GM23338 (cell line): ENCODE results near the gene DDIT3. TPM values are rescaled to one million over a fixed set of nuclear protein-coding genes. Genes with fewer than 3 reads are reported as not detected.

Source experiments
- ATAC-seq: fragments of 200-7000 bp; cut with Tn5 transposase; 3 replicates; pipeline ENCODE4 v1.9.1; 2020
- DNase-seq: peaks from one replicate; pipeline ENCODE4 v3.0.0-alpha.2; 2015; ENCODE audit warnings: low spot score
- H2AFZ ChIP-seq: fragments of 200-600 bp; sonication (generic); 2 replicates; pipeline ENCODE4 v1.8.0; 2016; ENCODE audit warnings: antibody characterized with exemption, mild to moderate bottlenecking, moderate library complexity
- H3F3A ChIP-seq: fragments of 200-600 bp; sonication (generic); replicated peaks from 2 replicates; pipeline ENCODE4 v1.8.0; 2017; ENCODE audit warnings: antibody characterized with exemption, mixed run types, low read depth
- H3K27ac ChIP-seq: fragments of 200-600 bp; sonication (generic); 2 replicates; pipeline ENCODE4 v1.6.1; 2016; ENCODE audit warnings: low read depth
- H3K27me3 ChIP-seq: fragments of 200-600 bp; sonication (generic); 2 replicates; pipeline ENCODE4 v1.8.0; 2016; ENCODE audit warnings: mild to moderate bottlenecking, mixed run types, moderate library complexity; ENCODE audit not compliant: insufficient read depth
- H3K36me3 ChIP-seq: fragments of 200-600 bp; sonication (generic); 2 replicates; pipeline ENCODE4 v1.8.0; 2016; ENCODE audit warnings: mild to moderate bottlenecking; ENCODE audit not compliant: insufficient read depth
- H3K4me1 ChIP-seq: fragments of 200-600 bp; sonication (generic); 2 replicates; pipeline ENCODE4 v1.8.0; 2016; ENCODE audit warnings: mild to moderate bottlenecking, moderate library complexity; ENCODE audit not compliant: insufficient read depth
- H3K4me2 ChIP-seq: fragments of 200-600 bp; sonication (generic); 2 replicates; pipeline ENCODE4 v1.7.1; 2017; ENCODE audit warnings: mixed run types
- H3K4me3 ChIP-seq: fragments of 200-600 bp; sonication (generic); 2 replicates; pipeline ENCODE4 v1.6.1; 2016; ENCODE audit warnings: mixed run types
- H3K79me2 ChIP-seq: fragments of 200-600 bp; sonication (generic); replicated peaks from 2 replicates; pipeline ENCODE4 v1.8.0; 2017; ENCODE audit warnings: mild to moderate bottlenecking; ENCODE audit not compliant: insufficient read depth
- H3K9me2 ChIP-seq: fragments of 200-600 bp; sonication (generic); 2 replicates; pipeline ENCODE4 v1.8.0; 2017; ENCODE audit not compliant: insufficient read depth
- H4K20me1 ChIP-seq: fragments of 200-600 bp; sonication (generic); replicated peaks from 2 replicates; pipeline ENCODE4 v1.8.0; 2017; ENCODE audit warnings: mild to moderate bottlenecking; ENCODE audit not compliant: insufficient read depth
- H3K27ac Mint-ChIP-seq: 2 replicates; pipeline ENCODE4 v1.8.0; 2020; ENCODE audit warnings: inconsistent platforms, mild to moderate bottlenecking, moderate library complexity, mixed read lengths
- H3K27me3 Mint-ChIP-seq: 3 replicates; pipeline ENCODE4 v1.8.0; 2022; ENCODE audit warnings: low read depth, mild to moderate bottlenecking, moderate library complexity, mixed read lengths, inconsistent platforms; ENCODE audit not compliant: insufficient read depth, poor library complexity
- H3K36me3 Mint-ChIP-seq: 3 replicates; pipeline ENCODE4 v1.8.0; 2021; ENCODE audit warnings: low read depth, mild to moderate bottlenecking, inconsistent platforms, moderate library complexity, mixed read lengths
- H3K4me1 Mint-ChIP-seq: 3 replicates; pipeline ENCODE4 v1.8.0; 2020; ENCODE audit warnings: mild to moderate bottlenecking, inconsistent platforms, mixed read lengths
- H3K4me3 Mint-ChIP-seq: 3 replicates; pipeline ENCODE4 v1.8.0; 2021; ENCODE audit warnings: moderate library complexity, mild to moderate bottlenecking, inconsistent platforms, mixed read lengths
- H3K9me3 Mint-ChIP-seq: 3 replicates; pipeline ENCODE4 v1.8.0; 2020; ENCODE audit warnings: moderate library complexity, mild to moderate bottlenecking, inconsistent platforms, mixed read lengths
- CREB1 ChIP-seq: fragments of 250-450 bp; sonication (Bioruptor Pico); IDR thresholded peaks from 2 replicates; pipeline ENCODE4 v1.5.0; 2020; ENCODE audit warnings: low read depth, mild to moderate bottlenecking, moderate library complexity
- EZH2 ChIP-seq: fragments of 200-600 bp; sonication (generic); IDR thresholded peaks from one replicate; pipeline ENCODE4 v1.8.0; 2017; ENCODE audit warnings: antibody characterized with exemption, mild to moderate bottlenecking, low read depth; ENCODE audit not compliant: unreplicated experiment
- EZH2phosphoT487 ChIP-seq: fragments of 200-600 bp; sonication (generic); IDR thresholded peaks from one replicate; pipeline ENCODE4 v1.8.1; 2018; ENCODE audit warnings: antibody characterized with exemption; ENCODE audit not compliant: unreplicated experiment
- JUNB ChIP-seq: IDR thresholded peaks from one replicate; pipeline ENCODE4 v1.6.1; 2016; ENCODE audit warnings: antibody characterized with exemption; ENCODE audit not compliant: unreplicated experiment
- NANOG ChIP-seq: IDR thresholded peaks from 2 replicates; pipeline ENCODE4 v1.6.1; 2016; ENCODE audit warnings: antibody characterized with exemption, borderline replicate concordance
- POLR2AphosphoS5 ChIP-seq: IDR thresholded peaks from 2 replicates; pipeline ENCODE4 v1.6.1; 2016; ENCODE audit warnings: antibody characterized with exemption, low read depth
- STAT1 ChIP-seq: IDR thresholded peaks from one replicate; pipeline ENCODE4 v1.6.1; 2016; ENCODE audit warnings: antibody characterized with exemption; ENCODE audit not compliant: unreplicated experiment
- ZNF114 ChIP-seq: fragments of 250-450 bp; sonication (Bioruptor Pico); IDR thresholded peaks from 2 replicates; pipeline ENCODE4 v1.5.0; 2020; ENCODE audit warnings: mild to moderate bottlenecking, moderate library complexity
- ZNF331 ChIP-seq: fragments of 250-450 bp; sonication (Bioruptor Pico); IDR thresholded peaks from 2 replicates; pipeline ENCODE4 v1.5.0; 2020; ENCODE audit warnings: low read depth, mild to moderate bottlenecking, moderate library complexity
- polyA plus RNA-seq: library from polyadenylated mRNA; unstranded; fragments of >200 nt; fragmentation: Nextera tagmentation; extraction: Ambion mirVana; gene quantifications from 2 replicates; pipeline ENCODE4 v1.2.1, GENCODE V29; 2016
- total RNA-seq: library from RNA; depleted of rRNA; stranded (reverse); fragments of >200 nt; shearing (Covaris generic); gene quantifications from 2 replicates; pipeline ENCODE4 v1.2.3, GENCODE V29; 2014
- TF ChIP-seq, protein P1 (sequence below): IDR thresholded peaks from one replicate; pipeline ENCODE4 v1.6.1; 2018; ENCODE audit warnings: antibody characterized with exemption; ENCODE audit not compliant: unreplicated experiment
- TF ChIP-seq, protein P2 (sequence below), 2 experiments: fragments of 200-600 bp in 1 of 2; sonication (generic) in 1 of 2; conservative IDR thresholded peaks; 2 replicates each; pipeline versions ENCODE4 v1.5.1 to v1.6.1; 2016 to 2017; ENCODE audit warnings: antibody characterized with exemption in 2 of 2, low read depth in 2 of 2, mild to moderate bottlenecking in 2 of 2, moderate library complexity in 1 of 2
- TF ChIP-seq, protein P3 (sequence below): IDR thresholded peaks from 2 replicates; pipeline ENCODE4 v1.6.1; 2016; ENCODE audit warnings: antibody characterized with exemption
- TF ChIP-seq, protein P4 (sequence below): fragments of 250-450 bp; sonication (Bioruptor Pico); IDR thresholded peaks from 2 replicates; pipeline ENCODE4 v1.5.0; 2020; ENCODE audit warnings: mild to moderate bottlenecking, moderate library complexity

DDIT3 gene
- total and polyA plus RNA-seq, 2 experiments from 2014 or later: 3.9 to 12.5 TPM

DNA sequence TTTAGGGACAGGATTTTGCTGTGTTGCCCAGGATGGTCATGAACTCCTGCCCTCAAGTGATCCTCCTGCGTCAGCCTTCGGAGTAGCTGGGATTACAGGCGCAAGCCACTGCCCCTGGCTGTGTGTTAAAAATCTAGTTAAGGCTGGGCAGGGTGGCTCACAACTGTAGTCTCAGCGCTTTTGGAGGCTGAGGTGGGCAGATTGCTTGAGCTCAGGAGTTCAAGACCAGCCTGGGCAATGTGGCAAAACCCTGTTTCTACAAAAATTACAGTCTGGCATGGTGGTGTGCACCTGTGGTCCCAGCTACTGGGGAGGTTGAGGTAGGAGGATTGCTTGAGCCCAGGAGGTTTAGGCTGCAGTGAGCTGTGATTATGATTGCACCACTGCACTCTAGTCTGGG, 9.2 kb downstream of the DDIT3 start:
- Histone ChIP-seq H3K4me2 (no peak overlapping the region), H3K4me3 (no peak overlapping the region), H4K20me1 (peaks cover 33% of the 10 kb centered on the region), H2AFZ (no peak overlapping the region), H3K27ac (no peak overlapping the region), H3K36me3 (peaks cover 83% of the 10 kb centered on the region), H3K79me2 (0 out of 2 replicates have a peak, but pooled peaks cover 14% of the 10 kb centered on the region), H3F3A (peaks cover 46% of the 10 kb centered on the region), H3K4me1 (no peaks in the 10 kb centered on the region), H3K27me3 (no peaks in the 10 kb centered on the region), H3K9me2 (no peaks in the 10 kb centered on the region)
- no peak overlapping the region for H3K4me3 Mint-ChIP-seq
- TF ChIP-seq, protein P1, sequence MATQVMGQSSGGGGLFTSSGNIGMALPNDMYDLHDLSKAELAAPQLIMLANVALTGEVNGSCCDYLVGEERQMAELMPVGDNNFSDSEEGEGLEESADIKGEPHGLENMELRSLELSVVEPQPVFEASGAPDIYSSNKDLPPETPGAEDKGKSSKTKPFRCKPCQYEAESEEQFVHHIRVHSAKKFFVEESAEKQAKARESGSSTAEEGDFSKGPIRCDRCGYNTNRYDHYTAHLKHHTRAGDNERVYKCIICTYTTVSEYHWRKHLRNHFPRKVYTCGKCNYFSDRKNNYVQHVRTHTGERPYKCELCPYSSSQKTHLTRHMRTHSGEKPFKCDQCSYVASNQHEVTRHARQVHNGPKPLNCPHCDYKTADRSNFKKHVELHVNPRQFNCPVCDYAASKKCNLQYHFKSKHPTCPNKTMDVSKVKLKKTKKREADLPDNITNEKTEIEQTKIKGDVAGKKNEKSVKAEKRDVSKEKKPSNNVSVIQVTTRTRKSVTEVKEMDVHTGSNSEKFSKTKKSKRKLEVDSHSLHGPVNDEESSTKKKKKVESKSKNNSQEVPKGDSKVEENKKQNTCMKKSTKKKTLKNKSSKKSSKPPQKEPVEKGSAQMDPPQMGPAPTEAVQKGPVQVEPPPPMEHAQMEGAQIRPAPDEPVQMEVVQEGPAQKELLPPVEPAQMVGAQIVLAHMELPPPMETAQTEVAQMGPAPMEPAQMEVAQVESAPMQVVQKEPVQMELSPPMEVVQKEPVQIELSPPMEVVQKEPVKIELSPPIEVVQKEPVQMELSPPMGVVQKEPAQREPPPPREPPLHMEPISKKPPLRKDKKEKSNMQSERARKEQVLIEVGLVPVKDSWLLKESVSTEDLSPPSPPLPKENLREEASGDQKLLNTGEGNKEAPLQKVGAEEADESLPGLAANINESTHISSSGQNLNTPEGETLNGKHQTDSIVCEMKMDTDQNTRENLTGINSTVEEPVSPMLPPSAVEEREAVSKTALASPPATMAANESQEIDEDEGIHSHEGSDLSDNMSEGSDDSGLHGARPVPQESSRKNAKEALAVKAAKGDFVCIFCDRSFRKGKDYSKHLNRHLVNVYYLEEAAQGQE: no peak
- TF ChIP-seq NANOG (no peak), ZNF331 (CRISPR knock-in tag) (no peak), POLR2AphosphoS5 (no peak), JUNB (no peak), EZH2phosphoT487 (no peak), CREB1 (no peak), STAT1 (no peak), ZNF114 (CRISPR knock-in tag) (no peak), EZH2 (no peak)
- TF ChIP-seq, protein P2, sequence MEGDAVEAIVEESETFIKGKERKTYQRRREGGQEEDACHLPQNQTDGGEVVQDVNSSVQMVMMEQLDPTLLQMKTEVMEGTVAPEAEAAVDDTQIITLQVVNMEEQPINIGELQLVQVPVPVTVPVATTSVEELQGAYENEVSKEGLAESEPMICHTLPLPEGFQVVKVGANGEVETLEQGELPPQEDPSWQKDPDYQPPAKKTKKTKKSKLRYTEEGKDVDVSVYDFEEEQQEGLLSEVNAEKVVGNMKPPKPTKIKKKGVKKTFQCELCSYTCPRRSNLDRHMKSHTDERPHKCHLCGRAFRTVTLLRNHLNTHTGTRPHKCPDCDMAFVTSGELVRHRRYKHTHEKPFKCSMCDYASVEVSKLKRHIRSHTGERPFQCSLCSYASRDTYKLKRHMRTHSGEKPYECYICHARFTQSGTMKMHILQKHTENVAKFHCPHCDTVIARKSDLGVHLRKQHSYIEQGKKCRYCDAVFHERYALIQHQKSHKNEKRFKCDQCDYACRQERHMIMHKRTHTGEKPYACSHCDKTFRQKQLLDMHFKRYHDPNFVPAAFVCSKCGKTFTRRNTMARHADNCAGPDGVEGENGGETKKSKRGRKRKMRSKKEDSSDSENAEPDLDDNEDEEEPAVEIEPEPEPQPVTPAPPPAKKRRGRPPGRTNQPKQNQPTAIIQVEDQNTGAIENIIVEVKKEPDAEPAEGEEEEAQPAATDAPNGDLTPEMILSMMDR (conservative IDR thresholded peaks at IDR 0.05; ENCODE audit: low read depth in 2 of 2): no peak
- TF ChIP-seq, protein P3, sequence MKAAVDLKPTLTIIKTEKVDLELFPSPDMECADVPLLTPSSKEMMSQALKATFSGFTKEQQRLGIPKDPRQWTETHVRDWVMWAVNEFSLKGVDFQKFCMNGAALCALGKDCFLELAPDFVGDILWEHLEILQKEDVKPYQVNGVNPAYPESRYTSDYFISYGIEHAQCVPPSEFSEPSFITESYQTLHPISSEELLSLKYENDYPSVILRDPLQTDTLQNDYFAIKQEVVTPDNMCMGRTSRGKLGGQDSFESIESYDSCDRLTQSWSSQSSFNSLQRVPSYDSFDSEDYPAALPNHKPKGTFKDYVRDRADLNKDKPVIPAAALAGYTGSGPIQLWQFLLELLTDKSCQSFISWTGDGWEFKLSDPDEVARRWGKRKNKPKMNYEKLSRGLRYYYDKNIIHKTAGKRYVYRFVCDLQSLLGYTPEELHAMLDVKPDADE: no peak
- TF ChIP-seq, protein P4, sequence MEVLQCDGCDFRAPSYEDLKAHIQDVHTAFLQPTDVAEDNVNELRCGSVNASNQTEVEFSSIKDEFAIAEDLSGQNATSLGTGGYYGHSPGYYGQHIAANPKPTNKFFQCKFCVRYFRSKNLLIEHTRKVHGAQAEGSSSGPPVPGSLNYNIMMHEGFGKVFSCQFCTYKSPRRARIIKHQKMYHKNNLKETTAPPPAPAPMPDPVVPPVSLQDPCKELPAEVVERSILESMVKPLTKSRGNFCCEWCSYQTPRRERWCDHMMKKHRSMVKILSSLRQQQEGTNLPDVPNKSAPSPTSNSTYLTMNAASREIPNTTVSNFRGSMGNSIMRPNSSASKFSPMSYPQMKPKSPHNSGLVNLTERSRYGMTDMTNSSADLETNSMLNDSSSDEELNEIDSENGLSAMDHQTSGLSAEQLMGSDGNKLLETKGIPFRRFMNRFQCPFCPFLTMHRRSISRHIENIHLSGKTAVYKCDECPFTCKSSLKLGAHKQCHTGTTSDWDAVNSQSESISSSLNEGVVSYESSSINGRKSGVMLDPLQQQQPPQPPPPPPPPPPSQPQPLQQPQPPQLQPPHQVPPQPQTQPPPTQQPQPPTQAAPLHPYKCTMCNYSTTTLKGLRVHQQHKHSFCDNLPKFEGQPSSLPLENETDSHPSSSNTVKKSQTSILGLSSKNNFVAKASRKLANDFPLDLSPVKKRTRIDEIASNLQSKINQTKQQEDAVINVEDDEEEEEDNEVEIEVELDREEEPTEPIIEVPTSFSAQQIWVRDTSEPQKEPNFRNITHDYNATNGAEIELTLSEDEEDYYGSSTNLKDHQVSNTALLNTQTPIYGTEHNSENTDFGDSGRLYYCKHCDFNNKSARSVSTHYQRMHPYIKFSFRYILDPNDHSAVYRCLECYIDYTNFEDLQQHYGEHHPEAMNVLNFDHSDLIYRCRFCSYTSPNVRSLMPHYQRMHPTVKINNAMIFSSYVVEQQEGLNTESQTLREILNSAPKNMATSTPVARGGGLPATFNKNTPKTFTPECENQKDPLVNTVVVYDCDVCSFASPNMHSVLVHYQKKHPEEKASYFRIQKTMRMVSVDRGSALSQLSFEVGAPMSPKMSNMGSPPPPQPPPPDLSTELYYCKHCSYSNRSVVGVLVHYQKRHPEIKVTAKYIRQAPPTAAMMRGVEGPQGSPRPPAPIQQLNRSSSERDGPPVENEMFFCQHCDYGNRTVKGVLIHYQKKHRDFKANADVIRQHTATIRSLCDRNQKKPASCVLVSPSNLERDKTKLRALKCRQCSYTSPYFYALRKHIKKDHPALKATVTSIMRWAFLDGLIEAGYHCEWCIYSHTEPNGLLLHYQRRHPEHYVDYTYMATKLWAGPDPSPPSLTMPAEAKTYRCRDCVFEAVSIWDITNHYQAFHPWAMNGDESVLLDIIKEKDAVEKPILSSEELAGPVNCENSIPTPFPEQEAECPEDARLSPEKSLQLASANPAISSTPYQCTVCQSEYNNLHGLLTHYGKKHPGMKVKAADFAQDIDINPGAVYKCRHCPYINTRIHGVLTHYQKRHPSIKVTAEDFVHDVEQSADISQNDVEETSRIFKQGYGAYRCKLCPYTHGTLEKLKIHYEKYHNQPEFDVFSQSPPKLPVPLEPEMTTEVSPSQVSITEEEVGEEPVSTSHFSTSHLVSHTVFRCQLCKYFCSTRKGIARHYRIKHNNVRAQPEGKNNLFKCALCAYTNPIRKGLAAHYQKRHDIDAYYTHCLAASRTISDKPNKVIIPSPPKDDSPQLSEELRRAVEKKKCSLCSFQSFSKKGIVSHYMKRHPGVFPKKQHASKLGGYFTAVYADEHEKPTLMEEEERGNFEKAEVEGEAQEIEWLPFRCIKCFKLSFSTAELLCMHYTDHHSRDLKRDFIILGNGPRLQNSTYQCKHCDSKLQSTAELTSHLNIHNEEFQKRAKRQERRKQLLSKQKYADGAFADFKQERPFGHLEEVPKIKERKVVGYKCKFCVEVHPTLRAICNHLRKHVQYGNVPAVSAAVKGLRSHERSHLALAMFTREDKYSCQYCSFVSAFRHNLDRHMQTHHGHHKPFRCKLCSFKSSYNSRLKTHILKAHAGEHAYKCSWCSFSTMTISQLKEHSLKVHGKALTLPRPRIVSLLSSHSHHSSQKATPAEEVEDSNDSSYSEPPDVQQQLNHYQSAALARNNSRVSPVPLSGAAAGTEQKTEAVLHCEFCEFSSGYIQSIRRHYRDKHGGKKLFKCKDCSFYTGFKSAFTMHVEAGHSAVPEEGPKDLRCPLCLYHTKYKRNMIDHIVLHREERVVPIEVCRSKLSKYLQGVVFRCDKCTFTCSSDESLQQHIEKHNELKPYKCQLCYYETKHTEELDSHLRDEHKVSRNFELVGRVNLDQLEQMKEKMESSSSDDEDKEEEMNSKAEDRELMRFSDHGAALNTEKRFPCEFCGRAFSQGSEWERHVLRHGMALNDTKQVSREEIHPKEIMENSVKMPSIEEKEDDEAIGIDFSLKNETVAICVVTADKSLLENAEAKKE (CRISPR knock-in tag): no peak
- no peak for ATAC-seq
- peaks cover 86% of the 10 kb centered on the region for H3K36me3 Mint-ChIP-seq
- DNase-seq: no peak
- H3K4me1 Mint-ChIP-seq: no peaks in the 10 kb centered on the region; the same call in 2 of the 3 replicates
- H3K27ac Mint-ChIP-seq: no peak overlapping the region
- peaks cover 21% of the 10 kb centered on the region for H3K27me3 Mint-ChIP-seq
- H3K9me3 Mint-ChIP-seq: peaks cover 2% of the 10 kb centered on the region; the same call in 2 of the 3 replicates
